Peyer's patch (tissue), 4 donors: Measurements from ENCODE around the gene UNK.

ENCODE experiments used
- CTCF ChIP-seq, 6 experiments: fragments of 450-650 bp in 4 of 6; fragments of 200-600 bp in 2 of 6; sonication (generic) in 1 of 6; IDR thresholded peaks; one replicate each; pipeline ENCODE4 v1.5.1; 2017 to 2019; ENCODE audit warnings: antibody characterized with exemption in 6 of 6, mild to moderate bottlenecking in 3 of 6, moderate library complexity in 1 of 6
- POLR2A ChIP-seq, 2 donors: fragments of 450-650 bp; IDR thresholded peaks; one replicate each; pipeline ENCODE4 v1.5.1; 2017; ENCODE audit warnings: antibody characterized with exemption in 2 of 2, mild to moderate bottlenecking in 2 of 2, moderate library complexity in 2 of 2

GRCh38 chr17:75821552-75821951 lies 36.9 kb downstream of the UNK start:
- TF ChIP-seq CTCF (IDR thresholded peaks at IDR 0.05) (no peak), POLR2A (IDR thresholded peaks at IDR 0.05) (no peak)
